Erythroblast (primary cell): ENCODE data around the gene GRAMD4.
"Not testable (repeated sequence)": the region's sequence is repeated elsewhere in the genome, so short reads cannot be mapped to it uniquely, and the experiment has no call there.

Source experiments
- DNase-seq, 2 experiments: peaks; one replicate each; lab custom pipeline; 2025; lab: John Stamatoyannopoulos, UW
- GATA1 ChIP-seq: IDR thresholded peaks from 2 replicates; pipeline ENCODE4 v1.6.1; 2011; ENCODE audit warnings: low read depth, mild to moderate bottlenecking, control low read depth, low read length, moderate library complexity
- POLR2A ChIP-seq: IDR thresholded peaks from 2 replicates; pipeline ENCODE4 v1.6.1; 2011; ENCODE audit warnings: mild to moderate bottlenecking, low read length

Gene GRAMD4

GRCh38 chr22:46626911-46627805, 7.0 kb downstream of the GRAMD4 start:
- no peak for TF ChIP-seq POLR2A
- no peak for TF ChIP-seq GATA1
- no peak for DNase-seq

DNA sequence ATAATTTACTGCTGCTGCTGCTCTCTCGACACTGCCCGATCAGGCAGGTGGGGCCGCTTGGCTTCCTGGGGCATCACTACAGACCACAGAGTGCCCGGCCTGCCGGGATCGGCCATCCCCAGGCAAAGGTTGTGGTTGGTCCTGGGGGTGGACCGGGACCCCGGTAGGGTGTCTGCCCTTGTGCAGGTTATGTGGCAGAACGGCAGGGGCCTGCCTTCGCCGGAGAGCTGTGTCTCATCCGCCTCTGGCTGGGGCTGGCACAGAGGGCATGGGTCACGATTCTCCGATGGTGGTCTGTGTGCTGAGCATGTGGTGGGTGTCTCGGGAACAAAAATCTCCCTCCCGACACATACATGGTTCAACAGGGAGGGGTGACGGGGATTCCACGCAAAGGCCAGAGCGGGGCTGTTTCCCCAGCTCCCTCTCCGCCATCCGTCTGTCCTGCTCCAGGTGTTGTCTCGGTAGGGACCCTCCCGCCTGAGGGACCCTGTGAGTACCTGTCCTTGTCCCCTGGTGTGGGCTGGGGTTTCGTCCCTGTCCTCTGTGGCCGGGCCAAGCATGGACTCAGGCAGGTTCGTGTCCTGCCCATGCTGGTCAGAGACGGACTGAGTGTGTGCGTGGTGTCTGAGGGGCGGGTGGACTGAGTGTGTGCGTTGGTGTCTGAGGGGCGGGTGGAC, 7.8 kb downstream of the GRAMD4 start:
- TF ChIP-seq POLR2A (no peak), GATA1 (no peak)
- DNase-seq = no peak

GRCh38 chr22:46628756-46629155, 8.6 kb downstream of the GRAMD4 start:
- TF ChIP-seq POLR2A = no peak
- TF ChIP-seq GATA1 = no peak
- no peak for DNase-seq

- DNase-seq = no peak
- no peak for TF ChIP-seq GATA1
Measured at GRCh38 chr22:46629291-46629690, 9.1 kb downstream of the GRAMD4 start.

- no peak for DNase-seq
- no peak for TF ChIP-seq GATA1
- no peak for TF ChIP-seq POLR2A
Measured at GRCh38 chr22:46631113-46631512, 10.9 kb downstream of the GRAMD4 start.

GRCh38 chr22:46632646-46633249, 12.6 kb downstream of the GRAMD4 start:
- no peak for TF ChIP-seq POLR2A
- TF ChIP-seq GATA1 = no peak
- DNase-seq = no peak

DNA sequence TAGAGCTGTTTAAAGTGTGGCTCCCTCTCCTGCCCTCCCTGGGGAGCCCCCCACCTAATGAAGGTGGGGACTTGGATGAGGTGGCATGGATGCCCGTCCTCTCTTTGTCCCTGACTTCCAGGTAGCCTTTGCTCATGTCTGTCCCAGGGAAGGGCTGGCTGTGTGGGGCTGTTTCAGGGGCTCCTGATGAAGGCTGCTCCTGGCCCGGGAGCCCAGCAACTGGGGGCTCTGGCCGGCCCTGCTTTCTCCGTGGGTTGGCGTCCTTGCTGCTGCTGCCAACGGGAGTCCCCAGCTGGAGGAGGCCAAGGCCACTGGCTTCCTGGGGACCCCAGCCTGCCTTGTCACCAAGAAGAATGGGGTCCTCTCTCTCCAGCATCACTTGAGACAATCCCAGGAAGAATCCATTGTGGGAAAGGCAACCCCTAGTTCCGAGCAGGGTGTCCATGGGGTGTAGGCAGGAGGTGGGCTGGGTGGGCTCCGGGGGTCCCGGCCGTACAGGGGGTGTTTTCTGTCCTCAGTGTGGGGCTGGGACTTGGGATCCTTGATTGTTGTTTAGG, 13.2 kb downstream of the GRAMD4 start:
- TF ChIP-seq POLR2A (no peak), GATA1 (no peak)

DNA sequence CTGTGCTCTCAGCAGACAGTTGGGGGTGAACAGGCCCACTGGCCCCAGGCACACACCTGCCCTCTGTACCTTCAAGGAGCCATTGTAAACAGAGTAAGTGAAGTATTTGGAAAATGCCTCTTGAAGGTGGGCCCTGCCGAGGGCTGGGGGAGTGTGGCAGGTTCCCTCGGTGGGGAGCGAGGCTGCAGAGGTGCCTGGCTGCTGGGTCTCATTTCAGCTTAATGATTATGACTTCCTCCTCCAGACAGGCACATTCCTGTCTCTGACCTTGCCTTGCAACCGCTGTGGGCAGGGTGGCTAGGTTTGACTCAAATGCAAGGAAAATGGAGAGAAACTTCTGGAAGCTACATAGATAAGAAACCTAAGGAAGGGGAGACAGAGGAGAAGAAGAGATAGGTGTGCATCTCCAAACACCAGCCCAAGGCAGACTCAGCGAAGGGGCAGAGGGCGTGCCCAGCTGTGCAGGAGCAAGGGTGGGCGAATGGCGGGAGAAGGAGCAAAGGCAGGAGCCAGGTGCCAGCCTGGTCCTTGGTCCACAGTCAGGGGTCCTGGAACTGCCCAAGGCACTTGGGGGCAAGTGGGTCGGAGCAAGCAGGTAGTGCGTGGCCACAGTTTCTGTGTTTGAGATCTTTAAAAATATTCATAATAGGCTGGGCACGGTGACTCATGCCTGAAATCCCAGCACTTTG, 14.0 kb downstream of the GRAMD4 start:
- no peak for DNase-seq
- TF ChIP-seq POLR2A = no peak
- no peak for TF ChIP-seq GATA1

More for the DNA sequence above, 13.2 kb downstream of the GRAMD4 start:
- DNase-seq = no peak

GRCh38 chr22:46634973-46635685, 14.9 kb downstream of the GRAMD4 start:
- DNase-seq = not testable (repeated sequence)

GRCh38 chr22:46635756-46636155, 15.6 kb downstream of the GRAMD4 start:
- DNase-seq = no peak
- TF ChIP-seq POLR2A = no peak
- TF ChIP-seq GATA1 = no peak

DNA sequence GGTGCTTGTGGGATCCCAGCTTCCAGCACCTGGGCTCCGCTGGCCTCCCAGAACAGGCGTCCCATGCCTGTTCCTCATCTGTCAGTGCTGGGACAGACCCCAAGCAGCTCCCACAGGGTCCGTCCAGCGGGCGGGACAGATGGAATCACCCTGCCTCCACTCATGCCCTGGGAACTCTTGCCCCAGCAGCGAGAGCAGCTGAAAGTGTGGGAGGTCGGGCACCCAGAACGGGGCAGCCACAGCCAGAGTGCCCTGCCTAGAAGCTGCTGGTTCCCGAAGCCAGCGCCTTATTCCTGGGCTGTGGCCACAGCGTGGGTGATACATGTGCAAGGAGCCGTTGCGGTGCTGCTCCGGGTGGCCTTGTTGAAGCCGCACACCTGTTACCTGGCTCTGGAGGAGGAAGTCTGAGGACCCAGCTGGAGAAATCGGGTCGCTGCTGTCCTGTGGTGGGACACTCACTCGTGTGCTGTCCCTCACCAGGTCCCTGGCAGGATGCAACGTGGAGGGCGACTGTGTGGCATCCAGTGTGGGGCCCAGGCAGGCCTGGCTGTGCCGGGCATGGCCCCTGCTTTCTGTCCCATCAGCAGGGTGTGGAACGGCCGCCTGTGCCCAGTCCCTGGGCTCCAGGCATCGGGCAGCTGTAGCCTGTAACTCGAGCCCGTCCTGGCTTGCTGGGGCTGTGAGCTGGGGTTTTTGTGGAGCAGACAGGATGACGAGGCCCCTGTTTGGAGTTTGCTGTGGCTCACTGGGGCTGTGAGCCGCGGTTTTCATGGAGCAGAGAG, 16.2 kb downstream of the GRAMD4 start:
- TF ChIP-seq GATA1 (no peak), POLR2A (no peak)
- DNase-seq = no peak

- no peak for DNase-seq
Measured at GRCh38 chr22:46637711-46638600, 17.8 kb downstream of the GRAMD4 start.

More at GRCh38 chr22:46637711-46638600, 17.8 kb downstream of the GRAMD4 start:
- TF ChIP-seq POLR2A = no peak
- TF ChIP-seq GATA1 = no peak
